ENCODE data around the gene DAPK2.
A peak's percentile ranks its signal among the peaks of the same experiment; 100 is the strongest.
"Not testable (repeated sequence)": the region's sequence is repeated elsewhere in the genome, so short reads cannot be mapped to it uniquely, and the experiment has no call there.

DAPK2 gene
- total RNA-seq = 0.94 reads per million

DNA sequence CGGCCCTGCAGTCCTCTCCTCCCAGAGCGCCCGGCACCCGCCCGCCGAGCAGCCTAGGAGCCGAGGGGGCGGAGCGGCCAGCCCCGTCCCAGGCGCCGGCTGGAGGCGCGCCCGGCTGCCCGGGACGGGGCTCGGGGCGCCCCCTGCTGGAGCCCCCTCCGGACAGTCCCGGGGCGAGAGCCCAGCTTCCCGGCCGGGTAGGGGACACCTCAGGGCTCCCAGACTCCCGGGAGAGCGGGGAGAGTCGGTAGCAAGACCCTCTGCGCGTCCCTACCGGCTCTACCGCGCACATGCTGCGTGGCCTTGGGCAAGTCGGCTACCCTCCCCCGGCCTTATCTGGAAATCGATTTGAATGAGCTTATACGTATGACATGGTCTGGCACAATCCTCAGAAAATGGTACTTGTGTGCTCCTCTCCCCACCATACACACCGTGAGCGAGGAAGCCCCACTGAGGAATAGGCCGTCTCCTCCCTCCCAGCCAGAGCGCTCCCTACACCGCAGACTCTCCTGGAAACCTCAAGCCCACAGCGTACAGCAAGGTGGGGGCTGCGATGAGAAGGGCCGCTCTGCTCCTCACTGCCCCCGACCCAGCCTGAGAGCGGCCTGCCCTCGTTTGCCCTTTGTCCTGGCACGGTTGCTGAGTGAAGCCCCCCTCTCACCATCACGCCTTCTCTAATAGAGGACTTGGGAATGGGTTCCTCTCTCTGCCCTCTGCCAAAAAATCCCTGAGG lies at the start of gene DAPK2:
TSS of gene DAPK2 (minus strand) at position 65 of the 733 bp plus-strand sequence. CDS start 6,224 bp downstream, outside the sequence.
- peak; percentile 49 for DNase-seq

DNA sequence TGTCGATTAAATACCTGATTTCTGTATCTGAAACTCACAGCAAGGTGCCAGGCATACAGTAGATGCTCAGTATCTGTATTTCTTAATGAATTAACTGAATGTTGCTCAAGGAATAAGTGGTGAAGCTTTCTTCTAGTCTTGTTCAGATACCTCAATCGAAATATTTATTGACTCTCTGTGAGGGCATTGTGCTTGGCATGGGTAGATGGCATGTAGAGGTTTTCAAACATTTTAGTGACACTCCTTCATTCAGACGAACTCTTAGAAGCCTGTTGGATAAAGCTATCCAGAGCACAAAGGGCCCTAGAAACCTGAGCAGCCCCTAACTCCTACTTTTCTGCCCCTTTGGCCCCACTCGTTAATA lies 49.1 kb upstream of the DAPK2 start:
- DNase-seq = no peak

DNA sequence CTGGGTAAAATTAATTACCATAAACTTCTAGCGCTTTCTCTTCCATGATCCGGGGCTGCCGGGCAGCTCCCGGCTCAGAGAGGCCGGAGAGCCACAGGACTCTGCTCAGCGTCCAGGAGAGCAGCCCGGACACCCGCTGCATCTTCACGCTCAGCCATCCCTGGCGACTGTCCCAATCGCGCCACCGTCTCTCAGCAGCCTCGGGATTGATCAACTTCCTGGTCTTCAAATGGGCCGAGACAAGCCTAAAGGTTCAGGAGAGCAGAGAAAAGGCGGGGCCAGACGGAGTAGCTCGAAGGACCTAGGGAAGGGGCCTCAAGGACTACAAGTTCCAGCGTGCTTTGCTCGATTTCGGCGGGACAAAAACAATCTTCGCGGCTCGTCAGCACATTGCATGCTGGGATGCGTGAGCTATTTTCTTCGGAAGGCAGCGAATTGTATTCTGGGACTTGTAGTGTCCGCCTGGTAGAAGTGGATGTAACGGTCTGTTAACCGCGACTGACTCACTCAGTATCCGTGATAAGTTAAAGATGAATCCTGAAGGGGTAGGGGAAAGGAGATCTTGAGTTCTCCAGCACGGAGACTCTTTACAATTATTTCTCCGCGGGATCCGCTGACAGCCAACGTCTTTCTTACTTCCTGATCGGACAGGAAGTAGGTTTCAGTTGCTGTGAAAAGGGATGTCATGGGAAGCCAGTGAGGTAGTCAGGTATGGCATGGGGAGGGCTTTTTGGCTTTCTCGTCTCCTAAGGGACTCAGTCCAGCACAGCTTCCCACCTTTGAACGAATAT lies 47.5 kb upstream of the DAPK2 start, which contains the start of gene CIAO2A:
TSS of gene CIAO2A (minus strand) at position 212 of the 791 bp plus-strand sequence. CDS start at position 142, 70 bp downstream.
- DNase-seq = peak; percentile 90

DNA sequence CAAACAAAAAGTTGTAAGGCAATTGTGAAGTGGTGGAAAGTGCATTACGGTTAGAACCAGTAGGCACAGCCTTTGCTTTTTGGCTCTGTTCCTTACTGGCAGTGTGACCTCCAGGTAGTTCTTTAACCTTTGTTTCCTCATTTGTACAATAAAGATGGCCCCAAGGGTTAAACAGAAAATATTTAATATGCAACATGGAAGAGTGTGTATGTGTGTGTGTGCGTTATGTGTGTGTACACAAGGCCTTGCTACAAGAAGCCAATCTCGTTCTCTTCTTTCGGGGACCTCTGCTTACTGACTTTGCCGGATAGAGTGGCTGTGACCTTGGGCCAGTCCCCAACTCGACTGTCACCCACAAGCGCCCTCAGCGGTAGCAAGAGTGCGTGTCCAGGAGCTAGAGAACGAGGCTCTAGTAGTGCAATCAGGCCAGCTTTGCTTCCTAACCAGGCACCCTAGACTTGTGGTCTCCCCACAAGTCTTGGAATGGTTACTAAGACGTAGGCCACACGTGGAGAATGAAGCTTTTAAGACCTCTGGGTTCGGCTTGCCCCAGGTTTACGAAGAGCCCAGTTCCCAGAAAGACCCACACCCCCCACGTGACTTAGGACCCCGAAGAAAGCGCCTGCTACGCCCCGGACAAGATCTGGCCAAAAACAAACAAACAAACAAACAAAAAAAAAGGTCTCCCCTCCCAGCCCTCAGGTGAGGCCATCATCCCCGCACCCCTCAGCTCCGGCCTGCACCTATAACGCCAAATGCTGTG lies 46.8 kb upstream of the DAPK2 start:
- peak; percentile 4 for DNase-seq

DNA sequence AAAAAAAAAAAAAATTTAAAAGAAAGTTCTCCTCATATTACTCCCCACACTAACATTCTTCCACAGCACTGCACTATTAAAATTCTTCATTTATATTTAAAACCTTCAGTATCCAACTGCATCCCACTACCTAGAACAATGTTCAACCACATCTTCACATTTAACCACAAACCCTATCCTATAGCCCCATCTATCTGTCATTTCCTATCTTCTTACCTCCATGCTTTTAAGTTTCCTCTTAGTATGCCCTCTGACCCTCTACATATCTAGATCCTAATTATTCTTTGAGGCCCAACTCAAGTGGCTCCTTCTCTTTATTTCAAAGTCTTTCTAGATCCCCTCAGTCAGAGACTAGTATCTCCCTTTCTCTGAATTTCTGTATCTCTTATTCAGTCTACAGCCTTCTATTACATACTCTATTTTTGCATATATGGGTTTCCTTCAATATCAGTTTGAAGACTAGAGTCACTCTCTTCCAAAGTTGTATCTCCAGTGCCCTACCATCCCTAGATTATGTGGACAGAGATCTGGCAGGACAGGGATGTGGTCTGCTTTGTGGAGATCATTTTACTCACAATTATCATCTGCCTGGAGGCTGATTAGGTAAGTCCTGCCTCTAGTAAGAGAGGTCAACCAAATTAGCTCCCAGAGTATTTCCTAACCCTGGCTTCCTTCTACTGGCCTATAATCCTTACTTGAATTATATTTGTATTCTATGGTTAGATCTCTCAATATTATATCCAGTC lies 46.0 kb upstream of the DAPK2 start:
- DNase-seq = no peak

DNA sequence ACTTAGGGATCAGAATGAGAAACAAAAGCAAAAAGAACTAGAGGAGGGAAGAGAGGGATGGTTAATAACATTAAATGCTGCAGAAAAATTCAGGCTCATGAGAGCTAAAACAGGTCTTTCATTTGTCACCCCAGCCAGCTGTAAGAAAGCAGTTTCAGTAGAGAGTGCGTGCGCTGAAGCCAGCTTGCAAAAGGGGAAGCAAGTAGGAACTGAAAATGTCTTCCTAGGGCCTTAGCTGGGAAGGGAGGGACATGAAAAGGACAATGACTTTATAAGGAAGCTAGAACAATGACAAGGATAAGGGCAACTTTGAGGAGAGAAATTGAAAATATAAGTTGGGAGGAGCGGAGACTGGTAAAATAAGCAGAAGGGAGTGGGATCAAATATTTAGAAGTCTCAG lies 44.2 kb upstream of the DAPK2 start:
- no peak for DNase-seq

DNA sequence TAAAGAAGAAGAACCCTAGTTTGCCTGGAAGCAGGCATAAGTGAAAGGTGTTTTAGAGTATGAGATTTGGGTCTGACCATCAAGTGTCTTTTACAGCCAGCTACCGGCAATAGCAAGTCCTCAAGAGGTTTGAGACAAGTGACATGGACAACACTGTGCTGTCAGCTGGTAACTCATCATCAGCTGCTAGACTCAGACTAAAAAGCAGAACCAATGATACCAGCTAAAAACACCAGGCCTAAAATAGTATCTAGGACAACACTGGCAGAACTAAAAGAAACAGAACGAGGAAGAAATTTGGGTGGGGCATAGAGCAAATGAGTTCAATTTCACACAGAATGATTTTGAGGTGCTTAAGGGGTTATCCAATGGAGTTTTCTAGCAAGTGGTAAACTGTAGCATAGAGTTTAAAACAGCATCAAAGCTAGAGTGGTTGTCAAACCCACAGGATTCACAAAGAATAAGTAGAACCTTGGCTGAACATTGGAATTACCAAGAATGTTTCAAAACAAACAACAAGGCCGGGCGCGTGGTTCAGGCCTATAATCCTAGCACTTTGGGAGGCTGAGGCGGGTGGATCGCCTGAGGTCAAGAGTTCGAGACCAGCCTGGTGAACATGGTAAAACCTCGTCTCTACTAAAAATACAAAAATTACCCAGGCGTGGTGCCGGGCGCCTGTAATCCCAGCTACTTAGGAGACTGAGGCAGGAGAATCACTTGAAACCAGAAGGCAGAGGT lies 43.4 kb upstream of the DAPK2 start:
- no peak for DNase-seq

DNA sequence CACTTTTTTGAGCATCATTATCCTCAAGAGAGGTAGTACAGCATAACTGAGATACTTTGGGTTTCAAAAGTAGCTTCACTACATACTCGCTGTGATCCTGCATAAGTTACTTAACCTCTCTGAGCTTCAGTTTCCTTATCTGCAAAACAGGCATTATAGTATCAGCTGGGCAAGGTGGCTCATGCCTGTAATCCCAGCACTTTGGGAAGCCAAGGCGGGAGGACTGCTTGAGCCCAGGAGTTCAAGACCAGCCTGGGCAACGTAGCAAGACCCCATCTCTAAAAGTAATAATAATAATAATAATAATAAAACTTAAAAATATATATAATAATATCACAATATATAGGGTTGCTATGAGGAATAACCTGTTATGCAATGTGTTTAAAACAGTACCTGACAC lies 36.5 kb upstream of the DAPK2 start:
- DNase-seq = no peak

DNA sequence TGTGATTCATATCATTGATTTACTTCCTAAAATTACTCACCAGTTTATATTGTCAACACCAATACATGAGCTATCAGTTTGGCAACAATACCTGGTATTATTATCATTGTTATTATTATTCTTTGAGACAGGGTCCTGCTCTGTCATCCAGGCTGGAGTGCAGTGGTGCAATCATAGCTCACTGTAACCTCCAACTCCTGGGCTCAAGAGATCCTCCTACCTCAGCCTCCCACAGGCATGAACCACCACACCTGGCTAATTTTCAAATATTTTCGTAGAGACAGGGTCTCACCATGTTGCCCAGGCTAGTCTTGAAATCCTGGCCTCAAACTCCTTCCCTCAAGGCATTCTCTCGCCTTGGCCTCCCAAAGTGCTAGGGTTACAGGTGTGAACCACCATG lies 27.2 kb upstream of the DAPK2 start:
- DNase-seq = not testable (repeated sequence)

DNA sequence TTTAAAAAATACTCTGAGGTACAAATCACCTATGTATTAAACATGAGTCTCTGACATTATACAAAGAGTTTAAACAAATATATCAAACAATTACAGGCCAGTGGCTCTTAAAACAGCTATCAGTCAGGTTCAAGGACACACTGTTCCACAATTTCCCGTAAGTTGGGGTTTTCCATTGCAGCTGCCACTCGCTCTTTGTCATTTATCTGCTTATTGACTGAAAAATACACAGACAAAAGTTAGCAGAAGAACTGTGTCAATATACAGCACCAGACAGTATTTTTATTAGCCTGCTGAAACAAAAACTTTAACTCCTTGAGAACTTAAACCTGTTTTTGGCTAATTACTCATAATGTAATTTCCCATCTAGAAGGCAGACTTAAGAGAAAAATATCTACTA lies 26.5 kb upstream of the DAPK2 start:
- no peak for DNase-seq

DNA sequence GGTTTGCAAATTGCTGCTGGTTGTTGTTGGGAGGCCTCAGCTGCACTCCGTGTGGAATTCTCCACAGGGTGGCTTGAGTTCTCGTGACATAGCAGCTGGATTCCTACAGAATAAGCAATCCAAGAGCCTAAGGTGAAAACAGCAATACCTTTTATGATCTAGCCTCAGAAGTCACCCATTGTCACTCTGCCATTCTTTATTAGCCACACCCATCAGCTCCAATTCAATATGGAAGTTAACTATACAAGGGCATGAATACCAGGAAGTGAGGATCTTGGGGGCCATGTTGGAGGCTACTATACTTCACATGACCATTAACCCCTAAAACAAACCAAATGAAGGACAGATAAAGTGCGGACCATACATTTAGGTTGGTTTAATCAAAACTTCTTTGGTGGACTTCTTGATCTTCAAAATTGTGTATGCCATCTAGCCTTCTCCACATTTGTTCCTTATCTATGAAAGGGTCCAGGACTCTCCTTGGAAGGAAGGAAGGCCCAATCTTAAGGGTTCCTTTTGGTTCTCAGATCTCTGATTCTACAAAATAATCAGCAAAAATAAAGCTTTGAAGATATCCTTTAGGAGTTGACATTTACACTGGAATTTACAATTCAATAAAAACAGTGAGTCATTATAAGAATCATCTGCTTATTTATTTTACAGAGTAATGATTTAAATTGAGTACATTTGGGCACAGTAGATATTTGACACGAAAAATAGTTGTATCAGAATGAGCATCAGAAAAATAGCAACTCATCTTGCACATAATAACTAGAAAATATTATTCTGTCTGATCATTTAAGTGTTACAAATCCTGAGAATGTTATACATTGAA lies 25.9 kb upstream of the DAPK2 start:
- DNase-seq = no peak

DNA sequence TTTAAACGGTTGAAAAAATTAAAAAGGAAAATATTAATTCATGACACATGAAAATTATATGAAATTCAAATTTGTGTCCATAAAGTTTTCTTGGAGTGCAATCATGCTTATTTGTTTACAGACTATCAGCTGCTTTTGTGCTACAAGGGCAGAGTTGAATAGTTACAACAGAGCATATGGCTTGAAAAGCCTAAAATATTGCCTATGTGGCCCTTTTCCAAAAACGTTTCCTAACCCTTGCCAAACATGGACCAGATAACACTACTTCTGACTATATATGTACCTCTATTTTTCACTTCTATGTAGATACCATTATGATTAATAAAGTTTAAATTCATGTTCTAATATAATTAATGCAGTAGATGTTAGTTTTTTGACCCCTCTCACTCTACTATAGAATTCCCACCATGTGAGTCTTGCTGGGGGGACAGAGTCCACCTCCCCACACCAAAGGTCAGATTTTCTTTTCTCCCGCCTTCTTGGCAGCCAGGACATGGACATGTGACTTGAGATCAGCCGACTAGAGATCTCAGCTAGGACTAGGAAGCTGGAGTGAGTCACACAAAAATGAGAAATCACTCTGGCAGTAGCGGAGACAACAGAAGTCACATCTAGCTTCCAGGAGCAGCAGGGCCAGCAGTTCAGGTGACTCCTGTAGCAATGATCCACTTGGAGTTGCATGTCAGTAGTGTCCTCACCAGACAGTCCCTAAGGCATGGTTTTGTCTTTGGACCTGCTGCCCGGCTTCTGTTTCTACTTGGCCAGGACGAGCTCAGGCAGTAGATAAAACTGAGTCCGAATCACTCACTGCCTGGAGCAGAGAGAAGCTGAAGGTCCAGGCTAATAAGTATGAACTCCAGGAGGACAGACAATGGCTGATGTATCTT lies 24.9 kb upstream of the DAPK2 start:
- DNase-seq = no peak

DNA sequence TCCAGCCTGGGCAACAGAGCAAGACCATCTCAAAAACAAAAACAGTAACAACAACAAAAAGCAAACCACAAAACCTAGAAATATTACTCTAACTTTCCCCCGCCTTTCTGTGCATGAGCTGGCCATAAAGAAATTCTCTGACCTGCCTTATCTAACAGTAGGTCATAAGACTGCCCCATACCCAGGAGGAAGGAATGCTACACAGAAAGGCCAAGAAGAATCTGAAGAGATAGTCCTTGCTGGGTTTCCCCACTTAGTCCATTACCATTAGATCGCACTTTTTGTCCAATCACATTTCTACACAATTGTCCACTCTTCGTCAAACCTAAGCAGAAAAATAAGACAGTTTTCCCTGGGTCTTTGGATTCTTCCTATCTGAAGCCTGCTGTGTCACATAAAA lies 23.8 kb upstream of the DAPK2 start:
- DNase-seq = no peak

DNA sequence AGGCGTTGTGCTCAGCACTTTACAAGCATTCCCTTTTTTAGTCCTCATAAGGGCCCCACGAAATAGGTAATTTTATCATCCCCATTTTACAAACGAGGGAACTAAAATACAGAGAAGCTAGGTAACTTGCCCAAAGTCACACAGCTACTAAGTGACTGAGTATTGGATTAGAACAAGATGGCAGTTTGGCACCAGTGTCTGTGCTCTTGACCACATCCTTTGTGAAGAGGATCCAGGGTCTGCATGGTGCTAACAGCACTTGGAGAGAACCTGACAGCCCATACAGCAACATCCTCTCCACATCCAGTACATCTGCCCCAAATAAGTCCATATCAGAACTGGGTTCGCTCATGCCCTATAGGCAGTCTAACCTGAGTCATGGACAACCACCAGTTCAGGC lies 21.8 kb upstream of the DAPK2 start:
- no peak for DNase-seq

DNA sequence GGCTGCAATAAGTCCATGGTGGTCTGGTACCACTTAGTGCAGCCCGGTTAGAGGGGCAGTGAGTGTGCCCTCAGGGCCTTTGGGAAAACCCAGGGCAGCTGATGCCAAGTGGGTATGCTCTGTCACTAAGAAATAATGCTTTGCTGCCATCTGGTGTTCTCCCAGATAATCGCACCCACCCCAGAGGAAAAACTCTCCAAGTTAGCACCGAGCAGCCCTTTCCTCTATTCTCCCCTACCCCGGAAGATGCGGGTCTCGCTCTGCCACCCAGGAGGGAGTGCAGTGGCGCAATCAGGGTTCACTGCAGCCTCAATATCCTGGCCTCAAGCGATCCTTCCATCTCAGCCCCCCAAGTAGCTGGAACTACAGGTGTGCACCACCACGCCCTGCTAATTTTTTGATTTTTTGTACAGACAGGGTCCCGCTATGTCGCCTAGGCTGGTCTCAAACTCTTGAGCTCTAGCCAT lies 21.3 kb upstream of the DAPK2 start:
- peak; percentile 53 for DNase-seq

DNA sequence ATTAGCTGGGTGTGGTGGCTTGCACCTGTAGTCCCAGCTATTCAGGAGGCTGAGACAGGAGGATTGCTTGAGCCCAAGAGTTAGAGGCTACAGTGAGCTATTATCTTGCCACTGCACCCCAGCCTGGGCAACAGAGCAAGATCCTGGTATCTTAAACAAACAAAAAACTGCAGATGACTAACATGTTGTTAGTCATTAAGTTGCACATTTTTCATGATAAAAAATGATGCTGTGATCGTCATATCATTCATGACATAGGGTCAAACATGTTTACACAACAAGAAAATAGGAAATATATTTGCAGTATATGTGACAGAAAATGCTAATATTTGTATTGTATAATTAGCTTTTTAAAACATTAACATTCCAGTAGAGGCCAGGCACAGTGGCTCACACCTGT lies 20.2 kb upstream of the DAPK2 start:
- no peak for DNase-seq

DNA sequence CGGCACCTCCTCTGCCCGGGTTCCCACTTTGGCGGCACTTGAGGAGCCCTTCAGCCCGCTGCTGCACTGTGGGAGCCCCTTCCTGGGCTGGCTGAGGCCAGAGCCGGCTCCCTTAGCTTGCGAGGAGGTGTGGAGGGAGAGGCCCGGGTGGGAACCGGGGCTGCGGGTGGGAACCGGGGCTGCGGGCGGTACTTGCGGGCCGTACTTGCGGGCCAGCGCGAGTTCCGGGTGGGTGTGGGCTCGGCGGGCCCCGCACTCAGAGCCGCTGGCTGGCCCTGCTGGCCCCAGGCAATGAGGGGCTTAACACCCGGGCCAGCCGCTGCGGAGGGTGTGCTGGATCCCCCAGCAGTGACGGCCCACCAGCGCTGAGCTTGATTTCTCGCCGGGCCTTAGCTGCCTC lies 14.4 kb upstream of the DAPK2 start:
- DNase-seq = no peak

DNA sequence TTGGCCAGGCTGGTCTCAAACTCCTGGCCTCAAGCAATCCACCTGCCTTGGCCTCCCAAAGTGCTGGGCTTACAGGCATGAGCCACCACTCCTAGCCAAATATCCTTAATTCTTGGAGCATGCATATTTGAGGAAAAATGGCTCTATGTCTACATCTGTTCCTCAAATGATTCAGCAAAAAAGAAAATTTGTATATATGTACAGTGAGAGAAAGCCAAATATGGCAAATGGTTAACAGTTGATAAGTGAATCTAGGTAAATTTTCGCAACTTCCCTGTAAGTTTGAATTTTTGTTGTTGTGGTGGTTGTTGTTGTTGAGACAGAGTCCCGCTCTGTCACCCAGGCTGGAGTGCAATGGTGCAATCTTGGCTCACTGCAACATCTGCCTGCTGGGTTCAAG lies 12.8 kb upstream of the DAPK2 start:
- DNase-seq = not testable (repeated sequence)

DNA sequence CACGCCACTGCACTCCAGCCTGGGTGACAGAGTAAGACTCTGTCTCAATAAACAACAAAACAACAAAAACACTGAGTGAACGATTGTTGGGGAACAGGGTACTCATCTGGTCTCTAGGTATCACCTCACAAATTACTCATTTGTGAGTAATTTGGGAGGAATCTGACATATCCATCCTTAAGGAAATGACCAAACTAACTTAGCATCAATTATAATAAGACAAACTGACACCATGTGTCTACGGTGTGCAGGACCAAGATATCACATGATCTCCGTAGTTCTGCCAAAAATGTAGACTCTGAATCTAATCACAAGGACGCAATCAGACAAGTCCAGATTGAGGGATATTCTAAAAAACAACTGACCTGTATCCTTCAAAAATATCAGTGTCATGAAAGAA lies 12.0 kb upstream of the DAPK2 start:
- no peak for DNase-seq

DNA sequence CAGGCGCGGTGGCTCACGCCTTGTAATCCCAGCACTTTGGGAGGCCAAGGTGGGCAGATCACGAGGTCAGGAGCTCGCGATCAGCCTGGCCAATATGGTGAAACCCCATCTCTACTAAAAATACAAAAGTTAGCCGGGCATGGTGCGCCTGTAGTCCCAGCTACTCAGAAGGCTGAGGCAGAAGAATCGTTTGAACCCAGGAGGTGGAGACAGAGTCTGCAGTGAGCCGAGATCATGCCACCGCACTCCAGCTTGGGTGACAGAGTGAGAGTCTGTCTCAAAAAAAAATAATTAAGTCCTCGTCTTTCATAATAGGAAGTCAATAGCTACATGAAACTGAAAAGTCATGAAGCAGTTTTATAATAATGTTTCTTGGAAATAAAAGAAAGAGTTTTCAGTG lies 7.4 kb upstream of the DAPK2 start:
- not testable (repeated sequence) for DNase-seq

All from effector CD4-positive, alpha-beta T cell (primary cell).